ENCODE measurements around the gene PELI1. TPM values are rescaled to one million over a fixed set of nuclear protein-coding genes. Genes with fewer than 3 reads are reported as not detected.

Gene PELI1
- total RNA-seq, 6 experiments from 2014 or later = 1.9 to 4.9 (median 2.8) TPM

DNA sequence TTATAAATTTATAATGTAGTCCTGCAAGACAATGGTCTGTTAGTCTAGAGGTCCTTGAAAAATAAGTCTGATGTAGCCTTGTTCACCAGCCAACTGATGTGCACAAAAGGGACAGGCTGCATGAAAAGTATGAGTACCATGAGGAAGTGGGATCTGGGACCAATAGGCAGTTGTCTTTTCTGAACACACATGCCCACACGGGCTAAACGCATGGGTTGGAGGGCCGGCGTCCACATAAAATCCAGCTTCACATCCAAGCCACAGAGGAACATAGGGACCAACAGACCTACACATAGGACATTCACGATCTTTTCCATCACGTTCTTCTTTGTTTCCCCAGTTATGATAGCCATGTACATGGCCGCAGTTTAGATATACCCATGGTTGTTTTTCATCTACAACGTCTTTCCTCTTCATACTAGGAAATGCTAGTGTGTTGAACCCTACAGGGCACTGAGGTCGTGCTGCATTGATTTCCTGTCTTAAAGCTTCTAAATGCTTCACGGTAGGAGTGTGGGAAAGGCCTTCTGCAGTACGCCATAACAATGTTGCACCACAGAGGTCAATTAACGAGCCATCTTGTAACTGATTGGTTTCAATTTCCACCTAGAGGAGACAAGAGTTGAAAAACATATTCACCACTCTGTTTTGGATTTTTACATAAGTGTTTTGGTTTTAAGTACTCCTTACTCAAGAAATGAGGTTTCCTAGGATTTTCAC is 49.4 kb downstream of the PELI1 start:
- Mint-ChIP-seq H3K4me1 (ENCODE audit: low read depth) (no peaks in the 10 kb centered on the region; the same call in 1 of the 2 replicates), H3K27me3 (ENCODE audit: insufficient read depth) (no peaks in the 10 kb centered on the region), H3K36me3 (ENCODE audit: low read depth) (peaks cover 27% of the 10 kb centered on the region), H3K27ac (no peak overlapping the region), H3K9me3 (no peaks in the 10 kb centered on the region; the same call in 1 of the 2 replicates), H3K4me3 (no peak overlapping the region)
- no peak for DNase-seq
- TF ChIP-seq, protein P1, sequence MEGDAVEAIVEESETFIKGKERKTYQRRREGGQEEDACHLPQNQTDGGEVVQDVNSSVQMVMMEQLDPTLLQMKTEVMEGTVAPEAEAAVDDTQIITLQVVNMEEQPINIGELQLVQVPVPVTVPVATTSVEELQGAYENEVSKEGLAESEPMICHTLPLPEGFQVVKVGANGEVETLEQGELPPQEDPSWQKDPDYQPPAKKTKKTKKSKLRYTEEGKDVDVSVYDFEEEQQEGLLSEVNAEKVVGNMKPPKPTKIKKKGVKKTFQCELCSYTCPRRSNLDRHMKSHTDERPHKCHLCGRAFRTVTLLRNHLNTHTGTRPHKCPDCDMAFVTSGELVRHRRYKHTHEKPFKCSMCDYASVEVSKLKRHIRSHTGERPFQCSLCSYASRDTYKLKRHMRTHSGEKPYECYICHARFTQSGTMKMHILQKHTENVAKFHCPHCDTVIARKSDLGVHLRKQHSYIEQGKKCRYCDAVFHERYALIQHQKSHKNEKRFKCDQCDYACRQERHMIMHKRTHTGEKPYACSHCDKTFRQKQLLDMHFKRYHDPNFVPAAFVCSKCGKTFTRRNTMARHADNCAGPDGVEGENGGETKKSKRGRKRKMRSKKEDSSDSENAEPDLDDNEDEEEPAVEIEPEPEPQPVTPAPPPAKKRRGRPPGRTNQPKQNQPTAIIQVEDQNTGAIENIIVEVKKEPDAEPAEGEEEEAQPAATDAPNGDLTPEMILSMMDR (IDR thresholded peaks at IDR 0.05) = no peak

DNA sequence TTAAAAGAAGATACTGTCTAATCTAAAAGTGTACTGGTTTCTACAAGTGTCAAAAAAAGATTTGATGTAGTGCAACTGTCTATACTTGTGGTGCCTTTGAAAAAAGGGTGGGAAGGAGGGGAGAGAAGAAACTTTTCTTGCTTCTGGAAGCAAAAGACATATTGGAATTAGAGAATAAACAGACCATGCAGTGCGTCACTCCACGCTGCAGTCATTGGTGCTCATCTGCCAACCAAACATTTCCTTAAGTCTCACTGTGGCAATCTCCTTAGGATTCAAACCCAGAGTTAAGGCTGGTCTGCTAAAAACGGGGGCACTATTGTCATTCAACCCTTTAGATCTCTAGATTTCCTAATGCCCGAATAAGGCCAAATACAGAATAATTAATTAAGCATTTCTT is 50.9 kb downstream of the PELI1 start:
- H3K9me3 Mint-ChIP-seq = no peaks in the 10 kb centered on the region; the same call in 1 of the 2 replicates
- no peaks in the 10 kb centered on the region for H3K27me3 Mint-ChIP-seq (ENCODE audit: insufficient read depth)
- TF ChIP-seq, protein P1 (IDR thresholded peaks at IDR 0.05) = no peak
- no peak overlapping the region for H3K27ac Mint-ChIP-seq
- H3K4me1 Mint-ChIP-seq (ENCODE audit: low read depth) = no peaks in the 10 kb centered on the region
- no peak for DNase-seq
- peaks cover 27% of the 10 kb centered on the region for H3K36me3 Mint-ChIP-seq (ENCODE audit: low read depth)
- no peak overlapping the region for H3K4me3 Mint-ChIP-seq

DNA sequence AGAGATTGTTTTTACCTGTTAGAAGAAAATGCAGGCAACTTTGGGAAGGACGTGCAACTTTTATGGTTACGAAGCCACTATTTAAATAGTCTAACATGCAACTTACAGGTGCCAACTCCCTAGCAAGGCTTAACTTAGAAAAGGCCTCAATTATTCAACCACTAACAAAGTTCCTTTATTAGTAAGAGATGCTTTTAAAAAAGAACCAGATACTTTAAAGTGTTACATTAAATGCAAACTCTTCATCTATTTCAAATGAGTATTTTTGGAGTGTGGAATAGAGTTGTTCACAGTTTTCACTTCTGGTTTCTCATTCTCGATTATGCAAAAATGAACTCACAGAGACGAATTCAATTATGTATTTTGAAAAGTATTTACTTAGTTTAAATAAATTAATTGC is 51.7 kb downstream of the PELI1 start:
- Mint-ChIP-seq H3K27me3 (ENCODE audit: insufficient read depth) (no peaks in the 10 kb centered on the region), H3K36me3 (ENCODE audit: low read depth) (peaks cover 27% of the 10 kb centered on the region), H3K4me1 (ENCODE audit: low read depth) (no peaks in the 10 kb centered on the region), H3K4me3 (no peak overlapping the region), H3K9me3 (no peaks in the 10 kb centered on the region; the same call in 1 of the 2 replicates), H3K27ac (no peak overlapping the region)
- TF ChIP-seq, protein P1 (IDR thresholded peaks at IDR 0.05) = no peak
- no peak for DNase-seq

DNA sequence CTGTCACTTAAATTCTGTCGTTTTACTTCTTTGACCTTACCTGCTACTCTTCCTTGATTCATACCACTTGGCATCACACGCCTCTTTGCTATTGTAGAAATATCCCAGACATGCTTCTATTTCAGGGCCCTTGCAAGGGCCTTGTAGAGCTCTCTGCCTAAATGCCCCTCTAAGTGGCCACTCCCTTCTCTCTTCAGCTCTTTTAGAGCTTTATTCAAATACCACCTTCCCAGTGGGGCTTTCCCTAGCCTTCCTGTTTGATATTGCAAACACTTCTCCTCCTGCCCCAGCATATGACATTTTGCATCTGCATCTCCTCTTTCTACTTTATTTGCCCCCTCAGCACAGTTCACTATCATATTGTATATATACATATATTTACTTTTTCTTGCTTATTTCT is 54.0 kb downstream of the PELI1 start:
- Mint-ChIP-seq H3K27me3 (ENCODE audit: insufficient read depth) (no peaks in the 10 kb centered on the region; the same call in 1 of the 2 replicates), H3K9me3 (no peaks in the 10 kb centered on the region), H3K36me3 (ENCODE audit: low read depth) (peaks cover 15% of the 10 kb centered on the region), H3K4me3 (no peak overlapping the region), H3K27ac (no peak overlapping the region), H3K4me1 (ENCODE audit: low read depth) (no peaks in the 10 kb centered on the region)
- TF ChIP-seq, protein P1 (IDR thresholded peaks at IDR 0.05) = no peak
- DNase-seq = no peak

DNA sequence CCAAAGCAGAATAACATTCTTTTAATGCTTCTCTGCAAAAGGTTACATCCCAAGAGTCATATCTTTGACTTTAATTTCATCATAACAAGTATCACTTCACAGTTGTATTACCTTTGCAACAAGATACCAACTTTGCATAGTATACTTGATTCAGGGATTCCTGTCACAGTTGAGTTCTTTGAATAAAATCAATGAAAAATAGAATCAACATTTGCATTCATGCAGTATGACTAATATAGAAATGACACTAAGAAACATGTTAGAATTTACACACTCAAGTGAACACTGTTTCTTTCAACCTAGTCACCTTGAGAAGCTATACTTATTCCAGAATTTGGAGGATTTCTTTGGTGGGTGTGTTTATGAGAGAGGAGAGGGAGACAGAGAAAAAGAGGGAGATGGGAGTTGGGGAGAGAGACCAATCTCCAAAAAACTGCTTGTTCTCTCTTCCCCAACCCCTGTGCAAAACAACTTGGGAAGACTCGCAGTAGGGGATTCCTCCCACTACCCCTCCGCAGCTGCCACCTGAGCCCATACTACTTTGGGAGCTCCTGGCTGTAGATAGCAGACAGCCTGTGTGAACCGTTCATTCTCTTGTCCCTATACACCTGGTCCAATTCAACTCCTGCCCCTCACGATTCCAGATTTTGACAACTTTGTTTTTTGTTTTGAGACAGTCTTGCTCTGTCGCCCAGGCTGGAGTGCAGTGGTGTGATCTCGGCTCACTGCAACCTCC is 57.7 kb downstream of the PELI1 start:
- Mint-ChIP-seq H3K36me3 (ENCODE audit: low read depth) (peaks cover 5% of the 10 kb centered on the region; the same call in 1 of the 2 replicates), H3K9me3 (no peaks in the 10 kb centered on the region), H3K4me1 (ENCODE audit: low read depth) (peaks cover 5% of the 10 kb centered on the region), H3K27me3 (ENCODE audit: insufficient read depth) (peaks cover under 1% of the 10 kb centered on the region), H3K27ac (no peak overlapping the region), H3K4me3 (no peak overlapping the region)
- TF ChIP-seq, protein P1 (IDR thresholded peaks at IDR 0.05) = no peak
- no peak for DNase-seq

Data from HFFc6 (cell line).